Neural cell (in vitro differentiated cells): ENCODE results near the gene RPL13A. TPM values are rescaled to one million over a fixed set of nuclear protein-coding genes. Genes with fewer than 3 reads are reported as not detected.

Experiments used
- H2AFZ ChIP-seq: fragments of 200-600, 300-800 bp; sonication (generic), shearing (Covaris generic); 2 replicates; pipeline ENCODE4 v1.6.0; 2014; ENCODE audit warnings: low read depth, mild to moderate bottlenecking, antibody characterized with exemption, low read length, moderate library complexity
- H3F3A ChIP-seq: fragments of 200-600 bp; shearing (Covaris generic); 2 replicates; pipeline ENCODE4 v1.6.1; 2016; ENCODE audit warnings: mild to moderate bottlenecking, moderate library complexity, mixed read lengths, antibody characterized with exemption, low read length; ENCODE audit not compliant: insufficient read depth, poor library complexity, severe bottlenecking
- H3K27ac ChIP-seq: fragments of 200-600, 300-800 bp; sonication (generic), shearing (Covaris generic); 2 replicates; pipeline ENCODE4 v1.5.1; 2014; ENCODE audit warnings: mild to moderate bottlenecking, low read length, moderate library complexity
- H3K27me3 ChIP-seq: fragments of 300-800, 200-600 bp; sonication (generic), shearing (Covaris generic); 2 replicates; pipeline ENCODE4 v1.6.0; 2014; ENCODE audit warnings: mild to moderate bottlenecking, low read depth, low read length, moderate library complexity; ENCODE audit not compliant: insufficient read depth
- H3K36me3 ChIP-seq: fragments of 300-800, 200-600 bp; sonication (generic), shearing (Covaris generic); 2 replicates; pipeline ENCODE4 v1.5.1; 2014; ENCODE audit warnings: mild to moderate bottlenecking, antibody characterized with exemption, low read length, moderate library complexity; ENCODE audit not compliant: insufficient read depth
- H3K4me2 ChIP-seq: fragments of 300-800, 200-600 bp; sonication (generic), shearing (Covaris generic); 2 replicates; pipeline ENCODE4 v1.6.0; 2014; ENCODE audit warnings: mild to moderate bottlenecking, low read length
- H3K4me3 ChIP-seq: fragments of 300-800, 200-600 bp; sonication (generic), shearing (Covaris generic); 2 replicates; pipeline ENCODE4 v1.5.1; 2014; ENCODE audit warnings: mild to moderate bottlenecking, low read length, moderate library complexity
- H3K79me2 ChIP-seq: fragments of 200-600 bp; shearing (Covaris generic); replicated peaks from 2 replicates; pipeline ENCODE4 v1.6.0; 2014; ENCODE audit warnings: mild to moderate bottlenecking, low read length, moderate library complexity; ENCODE audit not compliant: insufficient read depth
- H3K9ac ChIP-seq: fragments of 300-800, 200-600 bp; sonication (generic), shearing (Covaris generic); 2 replicates; pipeline ENCODE4 v1.6.1; 2016; ENCODE audit warnings: mild to moderate bottlenecking, low read length, mixed read lengths
- H3K9me2 ChIP-seq: fragments of 200-600 bp; shearing (Covaris generic); 2 replicates; pipeline ENCODE4 v1.6.1; 2016; ENCODE audit warnings: mild to moderate bottlenecking, low read length, mixed read lengths; ENCODE audit not compliant: insufficient read depth
- H3K9me3 ChIP-seq: fragments of 200-600, 300-800 bp; sonication (generic), shearing (Covaris generic); 2 replicates; pipeline ENCODE4 v1.6.1; 2016; ENCODE audit warnings: mild to moderate bottlenecking, mixed run types, low read length, moderate library complexity, mixed read lengths
- H4K20me1 ChIP-seq: fragments of 200-600 bp; shearing (Covaris generic); 2 replicates; pipeline ENCODE4 v1.6.1; 2016; ENCODE audit warnings: mild to moderate bottlenecking, mixed run types; ENCODE audit not compliant: insufficient read depth
- EP300 ChIP-seq: fragments of 450-650 bp; conservative IDR thresholded peaks from 2 replicates; pipeline ENCODE4 v1.6.1; 2014; ENCODE audit warnings: antibody characterized with exemption, mild to moderate bottlenecking, moderate library complexity; ENCODE audit not compliant: poor library complexity, severe bottlenecking
- EZH2 ChIP-seq: fragments of 200-600, 300-800 bp; shearing (Covaris generic), sonication (generic); IDR thresholded peaks from 2 replicates; pipeline ENCODE4 v1.6.1; 2014; ENCODE audit warnings: antibody characterized with exemption, low read length, borderline replicate concordance, mild to moderate bottlenecking; ENCODE audit not compliant: insufficient read depth, poor library complexity, severe bottlenecking
- MXI1 ChIP-seq: fragments of 450-650 bp; conservative IDR thresholded peaks from 2 replicates; pipeline ENCODE4 v1.6.1; 2014; ENCODE audit warnings: antibody characterized with exemption, mild to moderate bottlenecking; ENCODE audit not compliant: poor library complexity, severe bottlenecking
- POLR2AphosphoS5 ChIP-seq: IDR thresholded peaks from 2 replicates; pipeline ENCODE4 v1.6.1; 2012
- RAD21 ChIP-seq: fragments of 450-650 bp; conservative IDR thresholded peaks from 2 replicates; pipeline ENCODE4 v1.6.1; 2014; ENCODE audit warnings: antibody characterized with exemption, mild to moderate bottlenecking, moderate library complexity
- SMC3 ChIP-seq: fragments of 450-650 bp; conservative IDR thresholded peaks from 2 replicates; pipeline ENCODE4 v1.6.1; 2014; ENCODE audit warnings: antibody characterized with exemption, mild to moderate bottlenecking, moderate library complexity; ENCODE audit not compliant: poor library complexity
- TAF1 ChIP-seq: IDR thresholded peaks from 2 replicates; pipeline ENCODE4 v1.6.1; 2012; ENCODE audit warnings: low read depth
- polyA plus RNA-seq: library from polyadenylated mRNA; depleted of rRNA; stranded (reverse); fragments of >200 nt; gene quantifications from 2 replicates; pipeline ENCODE4 v1.2.3, GENCODE V29; 2014
- TF ChIP-seq, protein P1 (sequence below): IDR thresholded peaks from 2 replicates; pipeline ENCODE4 v1.6.1; 2012; ENCODE audit warnings: borderline replicate concordance
- TF ChIP-seq, protein P2 (sequence below): fragments of 450-650 bp; IDR thresholded peaks from 2 replicates; pipeline ENCODE4 v1.5.1; 2014; ENCODE audit warnings: antibody characterized with exemption, mild to moderate bottlenecking, moderate library complexity; ENCODE audit not compliant: poor library complexity, severe bottlenecking

Gene RPL13A
- polyA plus RNA-seq, 1 donor from 2014 or later = 2,313 TPM

DNA sequence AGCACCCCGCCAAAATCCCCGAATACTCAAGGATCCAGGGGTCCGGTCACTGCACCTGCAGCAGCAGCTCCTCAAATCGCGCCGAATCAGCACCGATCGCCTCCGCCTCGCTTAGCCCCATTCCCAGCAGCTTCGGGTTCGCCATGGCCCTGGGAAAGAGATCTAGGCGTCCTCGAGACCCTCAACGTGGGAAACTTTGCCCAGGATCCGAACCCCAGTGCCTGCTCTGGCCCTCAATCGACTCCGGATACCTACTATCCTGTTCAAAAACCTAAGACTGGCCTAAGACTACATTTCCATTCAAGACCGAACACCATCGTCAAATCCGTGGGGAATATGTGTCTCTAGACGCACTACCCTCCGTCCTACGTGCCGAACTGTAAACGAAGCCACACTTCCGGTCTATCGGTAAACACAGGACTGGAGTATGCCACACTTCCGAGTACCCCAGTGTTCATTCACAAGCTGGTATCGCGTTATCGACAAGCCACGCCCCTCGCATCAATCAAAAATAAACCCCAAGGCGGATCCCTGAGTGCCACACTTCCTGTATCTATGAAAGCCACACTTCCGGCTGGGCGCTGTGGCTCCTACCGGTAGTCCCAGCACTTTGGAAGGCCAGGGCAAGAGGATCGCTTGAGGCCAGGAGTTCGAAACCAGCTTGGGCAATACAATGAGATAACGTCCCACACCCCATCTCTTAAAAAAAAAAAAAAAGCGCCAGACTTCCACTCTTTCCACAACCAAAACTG, 35.8 kb upstream of the RPL13A start, which contains the start of gene PIH1D1:
Gene PIH1D1, minus strand, starts transcription at position 385 of the 752 bp plus-strand sequence. Its CDS starts 240 bp downstream, at position 145.
- peak within 1 kb of the TSS; percentile 85 for H3K4me3 ChIP-seq
- no peaks in the 10 kb centered on the region for H4K20me1 ChIP-seq
- peak within 1 kb of the TSS; percentile 94 for H2AFZ ChIP-seq
- peak within 1 kb of the TSS; percentile 99 for H3K27ac ChIP-seq
- no peaks in the 10 kb centered on the region for H3K27me3 ChIP-seq
- H3K79me2 ChIP-seq = peaks cover 6% of the 10 kb centered on the region
- no peaks in the 10 kb centered on the region for H3K9me3 ChIP-seq
- H3K9me2 ChIP-seq = no peaks in the 10 kb centered on the region
- H3K4me2 ChIP-seq = peak within 1 kb of the TSS; percentile 45
- TF ChIP-seq SMC3 (peak; percentile 33), POLR2AphosphoS5 (peak; percentile 97), TAF1 (no peak), MXI1 (peak; percentile 86), RAD21 (peak; percentile 22), EZH2 (no peak)
- TF ChIP-seq, protein P1, sequence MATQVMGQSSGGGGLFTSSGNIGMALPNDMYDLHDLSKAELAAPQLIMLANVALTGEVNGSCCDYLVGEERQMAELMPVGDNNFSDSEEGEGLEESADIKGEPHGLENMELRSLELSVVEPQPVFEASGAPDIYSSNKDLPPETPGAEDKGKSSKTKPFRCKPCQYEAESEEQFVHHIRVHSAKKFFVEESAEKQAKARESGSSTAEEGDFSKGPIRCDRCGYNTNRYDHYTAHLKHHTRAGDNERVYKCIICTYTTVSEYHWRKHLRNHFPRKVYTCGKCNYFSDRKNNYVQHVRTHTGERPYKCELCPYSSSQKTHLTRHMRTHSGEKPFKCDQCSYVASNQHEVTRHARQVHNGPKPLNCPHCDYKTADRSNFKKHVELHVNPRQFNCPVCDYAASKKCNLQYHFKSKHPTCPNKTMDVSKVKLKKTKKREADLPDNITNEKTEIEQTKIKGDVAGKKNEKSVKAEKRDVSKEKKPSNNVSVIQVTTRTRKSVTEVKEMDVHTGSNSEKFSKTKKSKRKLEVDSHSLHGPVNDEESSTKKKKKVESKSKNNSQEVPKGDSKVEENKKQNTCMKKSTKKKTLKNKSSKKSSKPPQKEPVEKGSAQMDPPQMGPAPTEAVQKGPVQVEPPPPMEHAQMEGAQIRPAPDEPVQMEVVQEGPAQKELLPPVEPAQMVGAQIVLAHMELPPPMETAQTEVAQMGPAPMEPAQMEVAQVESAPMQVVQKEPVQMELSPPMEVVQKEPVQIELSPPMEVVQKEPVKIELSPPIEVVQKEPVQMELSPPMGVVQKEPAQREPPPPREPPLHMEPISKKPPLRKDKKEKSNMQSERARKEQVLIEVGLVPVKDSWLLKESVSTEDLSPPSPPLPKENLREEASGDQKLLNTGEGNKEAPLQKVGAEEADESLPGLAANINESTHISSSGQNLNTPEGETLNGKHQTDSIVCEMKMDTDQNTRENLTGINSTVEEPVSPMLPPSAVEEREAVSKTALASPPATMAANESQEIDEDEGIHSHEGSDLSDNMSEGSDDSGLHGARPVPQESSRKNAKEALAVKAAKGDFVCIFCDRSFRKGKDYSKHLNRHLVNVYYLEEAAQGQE = peak; percentile 54
- TF ChIP-seq, protein P2, sequence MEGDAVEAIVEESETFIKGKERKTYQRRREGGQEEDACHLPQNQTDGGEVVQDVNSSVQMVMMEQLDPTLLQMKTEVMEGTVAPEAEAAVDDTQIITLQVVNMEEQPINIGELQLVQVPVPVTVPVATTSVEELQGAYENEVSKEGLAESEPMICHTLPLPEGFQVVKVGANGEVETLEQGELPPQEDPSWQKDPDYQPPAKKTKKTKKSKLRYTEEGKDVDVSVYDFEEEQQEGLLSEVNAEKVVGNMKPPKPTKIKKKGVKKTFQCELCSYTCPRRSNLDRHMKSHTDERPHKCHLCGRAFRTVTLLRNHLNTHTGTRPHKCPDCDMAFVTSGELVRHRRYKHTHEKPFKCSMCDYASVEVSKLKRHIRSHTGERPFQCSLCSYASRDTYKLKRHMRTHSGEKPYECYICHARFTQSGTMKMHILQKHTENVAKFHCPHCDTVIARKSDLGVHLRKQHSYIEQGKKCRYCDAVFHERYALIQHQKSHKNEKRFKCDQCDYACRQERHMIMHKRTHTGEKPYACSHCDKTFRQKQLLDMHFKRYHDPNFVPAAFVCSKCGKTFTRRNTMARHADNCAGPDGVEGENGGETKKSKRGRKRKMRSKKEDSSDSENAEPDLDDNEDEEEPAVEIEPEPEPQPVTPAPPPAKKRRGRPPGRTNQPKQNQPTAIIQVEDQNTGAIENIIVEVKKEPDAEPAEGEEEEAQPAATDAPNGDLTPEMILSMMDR = peak; percentile 55
- peaks cover 5% of the 10 kb centered on the region for H3F3A ChIP-seq
- H3K36me3 ChIP-seq = no peaks in the 10 kb centered on the region
- peak within 1 kb of the TSS; percentile 91 for H3K9ac ChIP-seq

- Histone ChIP-seq H3K27me3 (no peaks in the 10 kb centered on the region), H3F3A (peaks cover 5% of the 10 kb centered on the region), H3K9me2 (no peaks in the 10 kb centered on the region), H3K4me3 (peak within 1 kb of the TSS; percentile 85), H3K27ac (peak within 1 kb of the TSS; percentile 99), H3K9me3 (no peaks in the 10 kb centered on the region), H3K79me2 (peaks cover 6% of the 10 kb centered on the region), H3K36me3 (no peaks in the 10 kb centered on the region), H2AFZ (peak within 1 kb of the TSS; percentile 92), H3K9ac (peak within 1 kb of the TSS; percentile 91), H3K4me2 (peak within 1 kb of the TSS; percentile 93), H4K20me1 (no peaks in the 10 kb centered on the region)
- TF ChIP-seq MXI1 (peak; percentile 87), SMC3 (peak; percentile 37), EZH2 (no peak), TAF1 (peak; percentile 80), RAD21 (no peak), POLR2AphosphoS5 (peak; percentile 99), EP300 (peak; percentile 28)
- TF ChIP-seq, protein P1 = peak; percentile 75
- TF ChIP-seq, protein P2 = no peak
These were observed 34.2 kb upstream of the RPL13A start, which contains the start of gene ALDH16A1 for GRCh38 chr19:49453013-49453756. TSS of gene ALDH16A1 (plus strand) at chr19:49453225. CDS start at chr19:49453332, 107 bp downstream.
